ENCODE results near the gene PTPRG. TPM values are rescaled to one million over a fixed set of nuclear protein-coding genes. Genes with fewer than 3 reads are reported as not detected.

The PTPRG gene
- total and polyA plus RNA-seq, 8 donors: 50.9 to 88.4 (median 54.4) TPM

- Histone ChIP-seq H3K27me3 (no peaks in the 10 kb centered on the region), H3K4me1 (no peaks in the 10 kb centered on the region), H3K4me3 (no peak overlapping the region), H3K9me3 (no peaks in the 10 kb centered on the region), H3K27ac (no peak overlapping the region), H3K36me3 (peaks cover 0 to 30% of the 10 kb centered on the region in 2 donors)
- TF ChIP-seq CTCF (IDR thresholded peaks at IDR 0.05): no peak
- ATAC-seq: no peak
- no peak for DNase-seq
- intact Hi-C loops (cut with DNase I): no loop called here
These were observed 659.2 kb downstream of the PTPRG start for GRCh38 chr3:62220616-62221015.

GRCh38 chr3:62225051-62225450, 663.7 kb downstream of the PTPRG start:
- TF ChIP-seq CTCF (IDR thresholded peaks at IDR 0.05): no peak
- intact Hi-C loops (cut with DNase I): no loop called here
- H3K27me3 ChIP-seq: no peaks in the 10 kb centered on the region
- H3K36me3 ChIP-seq: peaks cover 0 to 10% of the 10 kb centered on the region in 2 donors
- DNase-seq (no peak), ATAC-seq (no peak)
- no peak overlapping the region for H3K27ac ChIP-seq
- H3K4me3 ChIP-seq: no peak overlapping the region
- no peaks in the 10 kb centered on the region for H3K9me3 ChIP-seq
- H3K4me1 ChIP-seq: no peaks in the 10 kb centered on the region

- no peak overlapping the region for H3K4me3 ChIP-seq
- H3K27ac ChIP-seq: no peak overlapping the region
- intact Hi-C loops (cut with DNase I): no loop called here
- H3K9me3 ChIP-seq: no peaks in the 10 kb centered on the region
- no peaks in the 10 kb centered on the region for H3K4me1 ChIP-seq
- no peak for DNase-seq
- ATAC-seq: no peak
- no peak for TF ChIP-seq CTCF (IDR thresholded peaks at IDR 0.05)
- H3K36me3 ChIP-seq: peaks cover 0 to 2% of the 10 kb centered on the region in 2 donors
- H3K27me3 ChIP-seq: no peaks in the 10 kb centered on the region
These were observed 665.4 kb downstream of the PTPRG start for GRCh38 chr3:62226601-62227339.

GRCh38 chr3:62228467-62228866, 667.1 kb downstream of the PTPRG start:
- intact Hi-C loops (cut with DNase I): no loop called here
- H3K4me3 ChIP-seq: no peak overlapping the region
- no peaks in the 10 kb centered on the region for H3K4me1 ChIP-seq
- no peaks in the 10 kb centered on the region for H3K9me3 ChIP-seq
- H3K27me3 ChIP-seq: no peaks in the 10 kb centered on the region
- ATAC-seq (no peak), DNase-seq (no peak)
- no peaks in the 10 kb centered on the region for H3K36me3 ChIP-seq
- no peak overlapping the region for H3K27ac ChIP-seq
- TF ChIP-seq CTCF (IDR thresholded peaks at IDR 0.05): no peak

GRCh38 chr3:62229211-62229610, 667.8 kb downstream of the PTPRG start:
- H3K4me3 ChIP-seq: no peak overlapping the region
- intact Hi-C loops (cut with DNase I): no loop called here
- H3K36me3 ChIP-seq: no peaks in the 10 kb centered on the region
- no peak for DNase-seq
- H3K27ac ChIP-seq: no peak overlapping the region
- no peak for ATAC-seq
- TF ChIP-seq CTCF (IDR thresholded peaks at IDR 0.05): no peak
- H3K27me3 ChIP-seq: no peaks in the 10 kb centered on the region
- H3K4me1 ChIP-seq: no peaks in the 10 kb centered on the region
- H3K9me3 ChIP-seq: no peaks in the 10 kb centered on the region

Data from left lung (tissue), 10 donors.